SH-SY5Y (cell line): ENCODE measurements around the gene YIPF5.

Experiments
- GATA2 ChIP-seq: IDR thresholded peaks from 2 replicates; pipeline ENCODE4 v1.6.1; 2011; ENCODE audit warnings: mild to moderate bottlenecking, low read depth, low read length
- GATA3 ChIP-seq: IDR thresholded peaks from 2 replicates; pipeline ENCODE4 v1.6.1; 2011; ENCODE audit warnings: low read depth, mild to moderate bottlenecking, low read length, moderate library complexity

DNA sequence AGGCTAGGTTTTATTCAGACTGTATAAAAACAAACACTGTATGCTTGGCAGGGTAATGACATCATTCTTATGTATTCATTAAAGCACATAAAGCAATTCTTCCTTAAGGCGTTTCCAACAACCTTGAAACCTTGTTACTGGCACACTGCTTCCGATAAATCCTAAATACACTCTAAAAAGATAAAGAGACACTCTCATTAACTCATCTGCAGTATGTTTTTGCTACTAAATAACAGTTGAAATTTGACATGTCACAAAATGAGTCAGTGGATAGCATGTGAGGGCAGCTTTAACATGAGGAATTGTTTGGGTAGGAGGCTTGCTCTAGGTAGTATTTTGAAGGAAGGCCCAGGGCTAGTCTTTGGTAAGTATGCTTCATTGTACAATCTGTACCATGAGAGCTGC is 13.7 kb downstream of the YIPF5 start:
- no peak for TF ChIP-seq GATA3
- TF ChIP-seq GATA2: no peak
